Stimulated activated CD4-positive, alpha-beta T cell treated with anti-CD3 and anti-CD28 coated beads, Interleukin-15, amount 100 ng/mL, for 24 hours (primary cell): ENCODE measurements around the gene GTF3C4.

Experiments
- DNase-seq: peaks from one replicate; pipeline ENCODE4 v3.0.0-alpha.2; 2020

GTF3C4 gene, protein sequence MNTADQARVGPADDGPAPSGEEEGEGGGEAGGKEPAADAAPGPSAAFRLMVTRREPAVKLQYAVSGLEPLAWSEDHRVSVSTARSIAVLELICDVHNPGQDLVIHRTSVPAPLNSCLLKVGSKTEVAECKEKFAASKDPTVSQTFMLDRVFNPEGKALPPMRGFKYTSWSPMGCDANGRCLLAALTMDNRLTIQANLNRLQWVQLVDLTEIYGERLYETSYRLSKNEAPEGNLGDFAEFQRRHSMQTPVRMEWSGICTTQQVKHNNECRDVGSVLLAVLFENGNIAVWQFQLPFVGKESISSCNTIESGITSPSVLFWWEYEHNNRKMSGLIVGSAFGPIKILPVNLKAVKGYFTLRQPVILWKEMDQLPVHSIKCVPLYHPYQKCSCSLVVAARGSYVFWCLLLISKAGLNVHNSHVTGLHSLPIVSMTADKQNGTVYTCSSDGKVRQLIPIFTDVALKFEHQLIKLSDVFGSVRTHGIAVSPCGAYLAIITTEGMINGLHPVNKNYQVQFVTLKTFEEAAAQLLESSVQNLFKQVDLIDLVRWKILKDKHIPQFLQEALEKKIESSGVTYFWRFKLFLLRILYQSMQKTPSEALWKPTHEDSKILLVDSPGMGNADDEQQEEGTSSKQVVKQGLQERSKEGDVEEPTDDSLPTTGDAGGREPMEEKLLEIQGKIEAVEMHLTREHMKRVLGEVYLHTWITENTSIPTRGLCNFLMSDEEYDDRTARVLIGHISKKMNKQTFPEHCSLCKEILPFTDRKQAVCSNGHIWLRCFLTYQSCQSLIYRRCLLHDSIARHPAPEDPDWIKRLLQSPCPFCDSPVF

DNA sequence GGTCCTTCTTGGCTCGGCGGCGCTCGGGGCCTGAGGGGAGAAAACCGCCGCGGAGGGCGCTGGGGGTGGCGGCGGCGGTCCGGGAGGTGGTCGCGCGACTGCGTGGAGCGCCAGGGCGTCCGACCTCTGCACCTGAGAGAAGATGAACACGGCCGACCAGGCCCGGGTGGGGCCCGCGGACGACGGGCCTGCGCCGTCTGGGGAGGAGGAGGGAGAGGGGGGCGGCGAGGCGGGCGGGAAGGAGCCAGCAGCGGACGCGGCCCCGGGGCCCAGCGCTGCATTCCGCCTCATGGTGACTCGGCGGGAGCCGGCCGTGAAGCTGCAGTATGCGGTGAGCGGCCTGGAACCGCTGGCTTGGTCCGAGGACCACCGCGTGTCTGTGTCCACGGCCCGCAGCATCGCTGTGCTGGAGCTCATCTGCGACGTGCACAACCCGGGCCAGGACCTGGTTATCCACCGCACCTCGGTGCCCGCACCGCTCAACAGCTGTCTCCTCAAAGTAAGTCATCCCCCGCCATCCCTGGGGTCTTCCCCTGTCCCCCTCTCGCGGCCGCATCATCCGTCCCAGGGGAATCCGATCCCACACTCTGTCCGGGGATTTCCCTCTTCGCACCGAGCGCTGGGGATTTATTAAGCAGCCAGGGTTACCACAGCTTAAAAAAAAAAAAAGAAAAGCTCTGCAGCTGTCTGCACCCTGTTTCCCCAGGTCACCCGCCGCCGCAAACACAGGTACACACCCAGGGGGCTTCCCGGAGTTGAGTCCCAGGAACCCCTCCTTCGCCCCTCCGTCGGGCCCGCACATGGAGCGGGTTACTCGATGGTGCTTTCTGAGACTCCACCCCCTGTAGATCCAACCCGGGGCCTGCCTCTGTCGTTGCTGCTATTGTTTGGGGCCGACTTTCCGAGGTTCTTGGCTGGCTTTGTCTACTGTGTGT is at the start of gene GTF3C4:
TSS of gene GTF3C4 (plus strand) at position 8 of the 935 bp plus-strand sequence. CDS start at position 143, 135 bp downstream.
- DNase-seq: peak; percentile 55

DNA sequence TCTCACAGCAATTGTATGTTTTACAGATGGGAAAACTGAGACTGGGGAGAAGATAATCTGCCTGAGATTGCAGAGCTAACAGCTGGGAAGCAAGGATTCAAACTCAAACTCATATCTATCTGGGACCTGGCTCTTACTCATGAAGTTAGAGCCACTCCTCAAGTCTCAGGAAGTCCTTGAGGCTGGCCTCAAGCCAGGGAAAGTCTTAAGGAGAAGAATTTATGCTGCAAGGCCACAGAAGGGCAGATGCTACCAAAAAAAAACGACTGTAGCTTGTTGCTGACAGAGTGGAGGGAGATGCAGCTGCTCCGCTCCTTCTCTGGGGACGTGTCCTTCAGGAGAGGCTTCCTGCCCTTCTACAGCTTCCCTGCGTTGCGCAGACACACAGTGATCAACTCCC is 48.1 kb upstream of the GTF3C4 start:
- DNase-seq: no peak

DNA sequence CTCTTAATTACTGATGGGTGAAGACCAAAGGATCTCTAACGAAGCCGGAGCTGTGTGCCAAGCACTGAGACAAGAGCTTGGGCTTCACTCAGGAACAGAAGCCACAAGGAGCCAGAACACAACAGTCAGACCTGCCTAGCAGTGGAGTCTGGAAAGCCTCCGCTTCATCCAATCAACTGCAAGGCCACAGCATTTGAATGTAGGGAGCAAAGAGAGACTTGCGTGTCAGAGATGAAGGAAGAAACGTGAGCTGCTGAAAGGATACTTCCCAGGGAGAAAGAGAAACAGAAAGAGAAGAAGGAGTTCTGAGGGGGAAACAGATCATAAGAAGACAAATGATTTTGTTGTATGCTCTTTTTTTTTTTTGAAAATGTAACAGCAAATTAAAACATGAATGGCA is 44.0 kb upstream of the GTF3C4 start:
- DNase-seq: no peak

DNA sequence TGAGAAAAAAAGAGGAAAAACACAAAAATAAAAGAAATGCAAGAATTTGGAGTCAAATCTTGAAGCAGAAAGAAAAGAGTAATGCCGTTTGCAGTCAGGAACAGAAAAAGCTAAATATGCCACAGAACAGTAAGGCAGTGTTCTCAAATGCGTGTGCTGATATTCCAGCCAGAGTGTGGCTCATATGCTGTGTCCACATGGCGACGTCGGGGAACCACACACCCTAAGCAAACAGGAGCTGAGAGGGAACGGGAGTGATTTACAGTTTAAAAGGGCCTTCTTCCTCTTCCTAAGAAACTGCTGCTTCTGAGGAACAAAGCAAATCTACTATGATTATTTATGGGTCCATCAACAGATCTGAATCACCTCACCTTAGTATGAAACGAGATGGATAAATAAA is 43.2 kb upstream of the GTF3C4 start:
- DNase-seq: no peak

DNA sequence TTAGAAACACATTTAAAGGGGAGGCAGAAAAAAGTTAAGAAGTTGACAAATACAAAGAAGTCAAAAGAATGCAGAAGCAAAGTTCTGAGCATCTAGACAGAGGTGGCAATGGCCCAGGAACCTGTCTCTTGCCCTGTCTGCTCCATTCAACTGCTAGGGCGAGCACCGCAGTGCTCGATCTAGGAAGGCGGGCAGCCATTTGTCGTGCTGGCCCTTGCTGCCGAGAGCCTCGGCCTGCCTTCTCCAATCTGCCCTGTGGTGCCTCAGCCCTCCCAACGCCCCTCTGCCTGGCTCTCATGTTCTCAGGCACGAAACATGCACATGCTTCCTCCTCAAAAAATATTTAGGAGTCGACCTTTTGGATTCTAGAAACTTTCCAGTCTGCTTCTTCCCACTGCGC is 42.7 kb upstream of the GTF3C4 start:
- DNase-seq: no peak

DNA sequence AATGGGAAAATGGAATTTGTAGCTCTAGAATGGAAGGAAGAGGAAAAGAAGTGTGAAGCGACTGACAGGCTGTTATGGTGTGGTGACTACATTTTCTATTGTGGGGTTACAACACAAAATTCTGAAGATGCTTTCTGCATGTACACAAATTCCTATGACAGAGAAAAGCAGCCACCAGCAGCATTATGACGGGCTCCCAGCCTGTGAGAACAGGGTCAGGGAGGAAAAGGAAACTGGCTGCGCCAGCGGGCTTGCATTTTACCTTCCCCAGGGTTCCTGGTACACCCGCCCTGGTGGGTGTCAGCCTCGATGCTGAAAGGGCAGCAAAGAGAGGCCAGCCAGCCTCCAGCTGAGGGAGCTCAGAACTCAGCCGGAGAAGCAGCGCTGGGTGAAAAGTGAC is 41.5 kb upstream of the GTF3C4 start:
- no peak for DNase-seq

DNA sequence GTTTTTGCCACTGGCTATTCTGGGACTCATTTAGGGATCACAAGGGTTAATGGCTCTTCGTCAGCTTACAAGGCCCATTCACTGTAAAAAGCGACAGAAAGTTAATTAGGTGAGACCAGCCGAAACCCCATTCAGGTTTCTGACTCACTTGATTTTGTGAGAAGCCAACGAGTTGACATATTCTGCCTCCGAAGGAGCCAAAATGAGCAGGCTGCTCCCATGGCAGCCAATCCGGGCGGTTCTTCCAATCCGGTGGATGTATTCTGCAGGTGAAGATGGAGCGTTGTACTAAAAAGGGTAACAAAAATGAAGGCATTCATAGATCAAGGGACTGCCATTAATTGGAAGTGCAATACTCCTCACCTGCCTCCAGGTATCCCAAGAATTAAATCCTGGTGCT is 40.1 kb upstream of the GTF3C4 start:
- DNase-seq: no peak

DNA sequence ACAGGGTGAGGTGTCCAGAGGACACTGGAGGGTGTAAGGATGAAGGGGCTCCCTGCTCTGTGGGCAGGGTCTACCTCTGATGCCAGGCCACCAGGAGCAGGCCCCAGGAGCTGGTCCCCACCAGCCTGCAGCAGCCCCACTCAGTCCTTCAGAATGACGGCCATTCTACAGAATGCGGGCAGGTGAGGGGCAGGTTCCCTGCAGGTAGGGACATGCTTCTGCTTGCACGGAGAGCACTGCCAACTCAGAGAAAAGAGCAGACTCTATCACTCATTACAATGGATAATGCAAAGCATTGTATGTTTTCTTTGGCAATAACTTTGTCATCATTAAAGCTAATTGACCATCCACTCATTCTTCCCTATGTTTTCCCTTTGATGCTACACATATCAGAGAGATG is 39.5 kb upstream of the GTF3C4 start:
- no peak for DNase-seq

DNA sequence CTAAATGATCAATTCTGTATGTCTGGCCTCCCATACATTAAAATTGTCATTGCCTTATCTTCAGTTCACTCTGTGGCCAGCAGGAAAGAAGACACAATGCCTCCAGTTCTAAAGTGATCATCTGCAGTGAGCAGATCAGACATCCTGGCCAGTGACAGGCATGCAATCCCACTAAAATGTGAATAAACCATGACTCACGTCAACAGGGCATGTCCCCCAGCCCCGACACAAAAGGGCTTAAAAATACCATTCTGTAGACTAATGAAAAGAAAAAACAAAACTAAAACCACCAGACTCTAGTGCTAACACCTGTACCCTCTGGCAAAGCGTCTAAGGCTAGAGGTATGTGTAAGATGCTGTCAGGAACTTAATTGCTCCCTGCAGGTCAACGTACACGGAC is 39.0 kb upstream of the GTF3C4 start:
- DNase-seq: no peak

DNA sequence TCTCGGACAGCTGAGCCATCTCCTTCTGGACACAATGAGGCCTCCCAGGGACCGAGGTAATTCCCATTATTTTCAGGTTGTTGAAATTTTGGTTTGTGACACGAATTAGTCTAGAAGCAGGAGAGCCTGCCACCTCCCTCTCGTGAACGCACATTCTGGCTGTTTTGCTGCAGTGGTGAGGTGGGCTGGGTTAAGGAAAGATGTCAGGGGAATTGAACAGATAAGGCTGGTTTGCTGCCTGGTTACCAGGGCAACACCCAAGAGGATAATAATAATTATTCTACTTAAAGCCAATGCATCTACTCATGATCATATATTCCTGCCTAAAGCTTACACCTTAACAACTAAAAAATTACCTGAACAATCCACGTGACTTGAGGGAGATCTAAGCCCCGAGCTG is 38.6 kb upstream of the GTF3C4 start:
- DNase-seq: no peak

DNA sequence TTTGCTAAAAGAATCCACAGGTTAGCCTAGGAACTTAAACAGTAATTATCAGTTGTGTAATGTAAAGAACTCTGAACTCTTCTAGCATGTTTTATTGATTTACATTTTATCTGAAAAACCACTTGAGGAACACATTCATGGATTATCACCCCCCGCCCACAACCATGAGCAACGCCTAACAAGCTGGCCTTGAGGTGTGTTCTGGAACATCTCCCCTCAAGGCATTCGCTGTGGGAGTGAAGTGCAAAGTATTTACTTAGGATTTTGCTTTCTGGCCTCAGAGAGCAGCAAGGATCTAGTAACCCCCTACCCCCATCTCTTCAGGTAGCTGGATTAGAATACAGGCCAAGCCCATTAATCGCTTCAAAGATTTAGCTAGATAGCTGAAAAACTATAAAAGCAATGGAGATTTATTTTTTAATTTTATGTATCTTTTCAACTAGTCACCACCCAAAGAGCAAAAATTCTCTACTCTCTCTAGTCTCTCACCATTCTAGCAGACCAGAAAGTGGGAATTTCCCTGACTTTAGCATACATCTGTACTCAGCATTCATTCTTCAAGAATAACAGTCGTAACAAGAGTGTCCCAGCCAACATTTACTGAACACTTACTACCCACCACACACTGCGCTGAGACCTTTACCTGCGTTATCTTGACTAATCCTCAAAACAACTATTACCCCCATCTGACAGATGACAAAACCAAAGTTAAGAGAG is 37.7 kb upstream of the GTF3C4 start:
- no peak for DNase-seq

DNA sequence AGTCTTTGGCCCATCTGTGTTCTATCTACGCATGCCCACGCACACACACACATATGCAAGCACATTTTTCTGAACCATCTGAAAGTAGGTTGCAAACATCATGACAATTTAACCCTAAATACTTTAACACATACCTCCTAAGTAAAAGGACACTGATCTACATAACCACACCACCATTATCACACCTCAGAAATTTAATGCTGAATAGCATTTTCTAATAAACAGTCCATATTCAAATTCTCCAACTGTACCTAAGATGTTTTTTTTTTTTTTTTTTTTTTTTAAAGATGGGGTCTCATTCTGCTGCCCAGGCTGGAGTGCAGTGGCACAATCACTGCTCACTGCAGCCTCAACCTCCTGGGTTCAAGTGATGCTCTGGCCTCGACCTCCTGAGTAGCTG is 35.9 kb upstream of the GTF3C4 start:
- DNase-seq: no peak

DNA sequence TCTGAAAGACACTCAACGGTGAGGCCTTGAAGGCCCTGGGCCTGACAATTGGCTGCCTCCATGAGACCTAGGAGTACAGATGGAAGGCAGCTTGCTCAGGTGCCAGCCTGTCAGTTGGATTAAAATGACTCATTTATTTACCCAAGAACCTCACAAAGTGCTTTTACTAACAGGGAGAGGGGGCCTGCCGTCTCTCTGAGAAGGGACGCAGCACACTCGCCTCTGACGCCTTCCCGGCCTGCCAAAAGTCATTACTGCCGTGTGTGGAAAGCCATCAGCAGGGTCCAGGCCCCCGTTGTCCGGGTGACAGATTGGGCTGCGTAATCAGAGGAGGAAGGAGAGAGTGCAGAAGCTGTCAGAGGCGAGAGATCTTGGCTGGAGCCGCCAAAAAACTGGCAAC is 32.9 kb upstream of the GTF3C4 start:
- no peak for DNase-seq

DNA sequence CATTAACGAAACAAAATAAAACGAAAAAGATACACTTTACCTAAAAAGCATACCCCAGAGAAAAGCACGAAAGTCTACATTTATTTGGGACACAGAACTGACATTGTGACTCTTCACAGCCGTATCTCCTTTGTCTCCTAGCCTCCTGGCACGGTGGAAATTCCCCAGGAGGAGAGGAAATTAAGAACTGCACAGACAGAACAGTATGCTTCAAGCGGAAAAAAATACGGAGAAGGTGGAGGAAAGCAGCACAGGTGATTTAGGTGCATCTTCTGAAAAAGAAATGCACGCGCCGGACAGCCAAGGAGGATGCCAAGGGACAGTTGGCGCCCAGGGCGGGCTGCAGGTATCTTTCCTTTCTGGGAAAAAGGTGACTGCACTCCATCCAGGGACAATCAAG is 32.5 kb upstream of the GTF3C4 start:
- DNase-seq: no peak

DNA sequence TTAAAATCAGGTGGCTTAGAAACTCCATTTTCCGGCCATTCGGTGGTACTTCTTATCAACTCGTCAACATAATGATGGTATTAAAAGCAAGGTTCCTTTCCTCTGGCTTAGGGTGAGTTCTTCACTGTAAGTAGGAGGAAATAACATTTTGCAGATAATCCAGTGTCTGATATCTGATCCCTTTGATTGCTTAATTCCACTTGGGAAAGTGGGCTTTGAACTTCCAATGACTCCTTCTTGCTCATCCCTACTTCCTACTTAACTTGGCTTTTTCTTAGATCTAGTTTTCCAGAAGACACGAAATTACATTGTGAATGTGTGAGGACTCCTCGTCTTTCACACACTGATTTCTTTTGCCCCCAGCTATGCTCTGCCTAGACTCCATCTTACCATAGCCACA is 32.0 kb upstream of the GTF3C4 start:
- DNase-seq: no peak

DNA sequence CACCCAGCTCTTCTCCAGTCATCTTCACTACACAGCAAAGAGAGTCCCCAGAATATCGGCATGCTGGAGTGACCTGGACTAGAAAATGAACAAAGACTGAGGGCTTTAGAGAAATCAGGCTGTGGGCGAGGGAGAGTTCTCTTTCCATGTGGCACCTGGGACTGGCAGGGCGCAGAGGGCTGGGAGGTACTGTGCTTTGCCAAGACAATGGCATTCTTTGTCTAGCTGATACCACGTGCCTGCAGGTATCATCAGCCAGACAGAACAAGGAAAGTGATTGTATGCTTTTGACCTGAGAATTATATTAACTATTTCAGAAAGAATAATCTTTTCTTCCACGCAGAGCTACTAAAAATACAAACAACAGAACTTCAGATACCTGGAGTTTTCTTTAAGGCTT is 30.9 kb upstream of the GTF3C4 start:
- no peak for DNase-seq

DNA sequence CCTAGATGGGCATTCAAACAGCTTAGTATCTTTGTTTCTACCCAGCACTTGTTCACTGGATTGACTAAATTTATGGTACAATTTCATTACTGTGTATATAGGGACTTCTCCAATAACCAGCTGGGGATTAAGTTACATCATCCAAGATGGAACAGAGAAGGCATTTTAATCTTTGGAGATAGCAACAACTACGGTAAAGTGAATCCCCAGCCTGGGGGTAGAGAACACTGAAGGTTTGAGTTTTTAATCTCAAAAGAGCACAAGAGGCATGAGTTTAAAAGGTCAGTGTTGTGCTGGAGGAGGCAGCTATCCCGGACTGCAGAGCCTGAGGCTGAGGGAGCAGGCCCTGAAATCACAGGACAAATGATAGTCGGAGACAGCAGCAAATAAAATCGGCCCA is 29.0 kb upstream of the GTF3C4 start:
- DNase-seq: no peak

DNA sequence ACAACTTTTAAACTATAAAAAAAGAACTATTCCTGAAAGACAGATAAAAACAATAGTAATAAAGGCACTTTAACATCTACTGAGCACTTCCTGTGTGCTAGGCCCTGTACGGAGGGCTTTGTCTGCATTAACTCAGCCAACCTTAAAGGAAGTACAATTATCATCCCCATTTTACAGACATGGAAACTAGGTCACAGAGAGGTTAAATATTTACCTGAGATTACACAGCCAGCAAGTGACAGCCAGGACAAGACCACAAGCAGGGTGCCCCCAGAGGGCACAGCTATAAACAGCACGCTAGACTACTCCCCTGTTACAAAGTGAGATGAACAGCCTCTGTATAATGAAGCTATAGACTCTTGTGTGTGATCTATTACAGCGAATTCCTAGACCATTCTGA is 26.0 kb upstream of the GTF3C4 start:
- no peak for DNase-seq

DNA sequence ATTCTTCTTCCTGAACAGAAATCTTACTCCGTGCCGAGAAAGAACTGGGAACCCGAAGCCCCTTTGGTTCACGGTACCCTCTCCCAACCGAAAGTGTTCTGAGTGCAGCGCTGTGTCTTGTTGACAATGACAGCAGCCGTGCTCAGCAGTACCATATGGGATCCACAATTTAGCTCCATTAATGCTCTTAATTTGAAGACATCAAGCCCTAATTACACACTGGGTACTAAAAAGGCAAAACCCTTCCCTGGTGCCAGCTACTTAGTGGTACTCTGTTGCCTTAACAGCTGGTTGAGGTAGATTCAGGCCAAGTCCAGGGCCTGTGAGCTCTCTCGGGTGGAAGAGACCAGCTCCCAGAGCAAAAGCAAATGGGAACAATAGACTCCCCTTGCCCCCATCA is 25.0 kb upstream of the GTF3C4 start:
- DNase-seq: no peak

DNA sequence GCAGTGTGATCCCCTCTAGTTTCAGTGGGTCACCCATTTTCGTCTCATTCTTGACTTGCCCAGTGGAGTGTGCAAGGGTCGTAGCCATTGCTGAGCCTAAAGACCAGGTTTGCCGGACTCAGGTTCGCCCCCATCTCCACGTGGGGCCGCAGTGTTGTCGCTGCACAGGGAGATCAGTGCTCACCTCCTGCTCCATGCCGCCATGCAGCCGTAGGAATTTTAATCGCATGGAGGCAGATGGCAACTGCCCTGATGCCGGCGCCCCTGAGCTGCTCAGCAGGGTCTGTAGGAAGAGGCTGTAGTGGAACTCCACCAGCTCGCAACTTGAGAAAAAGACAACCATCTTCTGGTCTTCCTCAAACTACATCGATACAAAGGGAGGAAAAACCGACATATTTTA is 24.6 kb upstream of the GTF3C4 start:
- DNase-seq: no peak

DNA sequence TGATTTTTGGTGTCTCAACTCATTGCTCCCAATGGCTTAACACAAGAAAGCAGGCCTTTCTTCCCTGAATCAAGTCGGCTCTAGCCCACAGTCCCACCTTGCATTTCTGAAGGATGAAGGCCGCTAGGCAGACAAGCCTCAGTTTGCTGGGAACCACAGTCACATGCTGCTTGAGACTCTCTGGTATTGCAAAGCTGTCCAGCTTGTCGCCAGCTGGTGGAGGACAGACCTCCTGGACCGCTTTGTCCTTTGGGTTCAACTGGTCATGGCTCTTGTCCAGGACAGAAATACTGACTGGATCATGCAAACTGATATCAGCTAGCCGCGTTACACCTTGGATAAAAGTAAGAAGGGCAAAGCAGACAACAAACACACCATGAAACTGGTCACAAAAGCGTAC is 23.5 kb upstream of the GTF3C4 start:
- no peak for DNase-seq

DNA sequence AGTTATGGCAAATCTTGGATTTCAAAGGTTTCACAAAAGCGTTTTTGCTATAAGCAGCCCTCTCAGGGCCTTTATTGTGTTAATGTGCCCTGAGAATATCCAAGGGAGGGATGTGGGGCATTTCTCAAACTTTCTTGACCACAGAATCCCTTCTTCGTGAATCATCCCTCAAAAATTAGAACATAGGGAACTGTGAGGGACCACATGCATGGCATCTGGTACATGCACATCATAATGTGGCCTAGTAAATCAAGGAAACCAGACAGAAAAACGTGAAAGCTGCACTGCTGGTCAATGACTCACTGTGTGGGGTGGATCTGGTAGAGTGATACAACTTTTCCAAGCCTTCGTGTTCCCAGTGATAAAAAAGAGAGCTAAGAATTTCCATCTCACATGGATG is 22.9 kb upstream of the GTF3C4 start:
- peak; percentile 26 for DNase-seq

DNA sequence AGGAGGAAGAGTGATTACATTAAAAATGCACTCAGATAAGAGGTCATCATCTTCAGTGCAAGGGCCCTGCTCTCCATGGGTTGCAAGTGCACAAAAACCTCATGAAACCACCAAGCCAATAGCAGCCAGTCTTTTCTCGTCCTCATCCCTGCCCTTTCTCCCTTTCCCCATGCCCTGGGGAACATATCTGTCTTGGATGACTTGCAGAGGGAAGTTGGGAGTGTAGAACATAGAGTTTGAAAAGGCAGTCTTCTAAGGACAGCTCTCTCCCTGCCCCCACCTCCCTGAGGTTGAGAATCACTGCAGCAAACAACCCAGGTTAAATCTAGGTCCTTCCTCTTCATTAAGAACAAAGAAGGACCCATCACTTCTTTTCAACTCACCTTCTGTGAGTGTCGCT is 22.5 kb upstream of the GTF3C4 start:
- no peak for DNase-seq
